ENCODE results near the gene KLHL29. TPM values are rescaled to one million over a fixed set of nuclear protein-coding genes. Genes with fewer than 3 reads are reported as not detected.
"Not testable (repeated sequence)": the region's sequence is repeated elsewhere in the genome, so short reads cannot be mapped to it uniquely, and the experiment has no call there.

Gene KLHL29
- 3.7 and 3.8 TPM in 2 replicates for total RNA-seq

DNA sequence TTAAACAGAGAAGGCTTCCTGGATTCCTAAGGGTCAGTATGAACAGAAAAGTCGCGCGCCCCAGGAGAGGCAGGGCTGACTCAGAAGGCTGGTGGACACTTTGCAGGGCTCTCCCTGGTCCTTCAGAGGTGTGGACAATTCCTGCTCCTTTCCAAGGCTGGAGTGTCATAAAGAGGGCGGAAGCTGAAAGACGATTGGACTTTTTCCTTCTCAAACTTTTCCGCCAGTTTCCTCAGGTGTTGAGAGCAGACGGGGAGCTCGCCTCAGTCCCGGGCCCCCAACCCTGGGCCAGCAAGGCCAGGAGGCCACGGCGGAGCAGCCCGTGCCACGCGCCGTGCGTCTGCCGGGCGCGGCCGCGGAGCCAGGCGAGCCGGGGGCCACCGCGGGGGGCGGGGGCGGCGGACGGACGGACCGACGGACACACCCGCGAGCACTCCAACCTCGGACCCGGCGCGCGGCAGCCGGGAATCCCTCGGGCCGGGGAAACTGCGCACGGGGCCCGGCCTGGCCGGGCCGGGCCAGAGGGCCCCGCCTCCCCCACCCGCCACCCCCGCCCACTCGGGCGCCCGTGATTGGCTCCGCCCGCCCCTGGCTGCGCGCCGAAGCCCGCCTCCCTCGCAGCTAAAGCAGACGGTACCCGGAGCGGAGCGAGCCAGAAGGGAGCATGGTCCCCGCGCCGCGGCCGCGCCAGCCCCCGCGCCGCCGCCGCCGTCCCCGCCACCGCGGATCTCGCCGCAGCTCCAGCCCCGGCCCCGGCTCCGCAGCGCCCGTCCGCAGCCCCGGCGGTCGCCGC, at the start of gene KLHL29:
KLHL29 (plus strand) TSS at position 629 of the 793 bp plus-strand sequence. CDS start 177,018 bp downstream, outside the sequence.
- H3K27ac Mint-ChIP-seq: peak within 1 kb of the TSS; percentile 79
- no peaks in the 10 kb centered on the region for H3K9me3 Mint-ChIP-seq
- DNase-seq: peak; percentile 93
- peak within 1 kb of the TSS; percentile 85 for H3K4me3 Mint-ChIP-seq
- H3K27me3 Mint-ChIP-seq: peaks cover 68% of the 10 kb centered on the region
- peaks cover 26% of the 10 kb centered on the region for H3K4me1 Mint-ChIP-seq
- intact Hi-C loops (cut with micrococcal nuclease): loop anchor here (5.0 kb wide), 1 partner anchor 53 kb away; no protein-coding TSS in a partner anchor
- peaks cover 1% of the 10 kb centered on the region for H3K36me3 Mint-ChIP-seq (ENCODE audit: low read depth)

DNA sequence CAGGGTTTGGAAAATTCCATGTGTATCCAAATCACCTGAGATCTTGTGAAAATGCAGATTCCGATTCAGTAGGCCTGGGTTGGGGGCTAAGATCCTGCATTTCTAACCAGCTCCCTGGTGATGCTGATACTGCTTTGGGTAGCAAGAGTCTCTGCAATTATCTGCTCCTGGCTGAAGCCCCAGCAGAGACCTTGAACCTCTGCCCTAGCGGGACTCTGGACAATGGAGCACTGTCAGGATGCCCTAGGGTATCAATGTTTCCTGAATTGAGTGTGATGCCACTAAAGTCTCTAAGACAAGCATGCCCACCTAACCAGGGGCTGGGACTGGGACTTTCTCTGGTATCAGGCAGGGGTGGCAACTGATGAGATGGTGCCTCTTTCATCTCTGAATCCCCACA, 49.4 kb upstream of the KLHL29 start:
- Mint-ChIP-seq H3K9me3 (no peaks in the 10 kb centered on the region), H3K27ac (no peak overlapping the region), H3K4me1 (no peaks in the 10 kb centered on the region), H3K27me3 (peaks cover 7% of the 10 kb centered on the region), H3K4me3 (no peak overlapping the region), H3K36me3 (ENCODE audit: low read depth) (no peaks in the 10 kb centered on the region)
- intact Hi-C loops (cut with micrococcal nuclease): no loop called here
- no peak for DNase-seq

DNA sequence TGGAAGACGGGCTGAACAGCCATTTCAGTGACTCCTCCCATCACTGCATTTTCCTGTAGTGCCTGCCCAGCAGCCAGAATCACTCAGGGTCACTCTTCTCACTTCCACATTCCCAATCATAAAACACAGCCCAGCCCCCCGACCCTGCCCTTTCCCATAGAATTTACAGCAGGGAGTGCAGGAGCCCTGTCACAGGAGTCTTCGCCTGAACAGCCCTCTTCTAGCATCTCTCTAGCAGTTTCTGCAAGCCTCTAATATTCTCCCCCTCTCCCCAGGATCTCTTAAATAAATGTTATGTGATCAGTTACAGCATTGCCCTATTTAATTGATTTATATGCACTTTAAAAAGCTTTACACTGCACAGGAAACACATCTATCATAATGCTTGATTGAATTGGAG, 42.9 kb upstream of the KLHL29 start:
- no peaks in the 10 kb centered on the region for H3K9me3 Mint-ChIP-seq
- intact Hi-C loops (cut with micrococcal nuclease): no loop called here
- no peak for DNase-seq
- peaks cover 15% of the 10 kb centered on the region for H3K27me3 Mint-ChIP-seq
- H3K4me3 Mint-ChIP-seq: no peak overlapping the region
- no peaks in the 10 kb centered on the region for H3K36me3 Mint-ChIP-seq (ENCODE audit: low read depth)
- no peaks in the 10 kb centered on the region for H3K4me1 Mint-ChIP-seq
- H3K27ac Mint-ChIP-seq: no peak overlapping the region

DNA sequence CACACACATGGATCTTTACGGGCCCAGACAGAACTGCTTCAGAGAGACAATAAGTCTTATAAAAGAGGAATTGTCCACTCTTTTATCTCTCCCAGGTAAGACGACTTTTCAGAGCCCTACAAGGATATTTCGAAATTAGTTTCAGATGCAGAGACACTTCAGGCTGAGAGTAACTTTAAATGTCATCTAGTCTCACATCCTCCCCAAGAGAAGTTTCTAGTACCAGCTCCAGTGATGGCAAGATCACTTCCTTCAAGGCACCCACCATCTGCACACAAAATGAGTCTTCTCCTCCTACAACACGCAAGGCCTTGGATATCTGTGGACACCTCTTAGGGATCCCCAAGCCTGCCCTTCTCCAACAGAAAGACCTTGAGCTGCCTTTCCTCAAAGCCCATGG, 39.0 kb upstream of the KLHL29 start:
- Mint-ChIP-seq H3K4me1 (no peaks in the 10 kb centered on the region), H3K36me3 (ENCODE audit: low read depth) (no peaks in the 10 kb centered on the region), H3K27me3 (peaks cover 18% of the 10 kb centered on the region), H3K9me3 (no peaks in the 10 kb centered on the region), H3K27ac (no peak overlapping the region), H3K4me3 (no peak overlapping the region)
- DNase-seq: no peak
- intact Hi-C loops (cut with micrococcal nuclease): no loop called here

DNA sequence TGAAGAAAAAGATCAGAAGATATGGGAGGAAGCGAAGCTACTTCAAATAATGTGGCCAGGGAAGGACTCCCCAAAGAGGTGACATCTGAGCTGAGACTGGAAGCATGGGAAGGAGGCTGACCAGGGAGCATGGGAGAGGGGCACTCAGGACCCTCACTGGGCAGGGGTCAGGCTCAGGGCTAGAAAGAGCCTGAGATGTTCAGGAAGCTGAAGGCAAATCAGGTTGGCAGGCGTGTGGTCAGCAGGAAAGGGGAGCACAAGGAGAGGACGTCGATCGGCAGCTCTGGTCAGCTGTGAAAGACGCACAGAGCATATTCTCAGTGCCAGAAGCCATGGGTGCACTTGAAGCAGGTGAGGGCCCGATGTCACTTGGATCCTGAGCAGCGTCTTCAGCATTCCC, 38.2 kb upstream of the KLHL29 start:
- DNase-seq: no peak
- Mint-ChIP-seq H3K27me3 (peaks cover 16% of the 10 kb centered on the region), H3K4me3 (no peak overlapping the region), H3K36me3 (ENCODE audit: low read depth) (no peaks in the 10 kb centered on the region), H3K4me1 (no peaks in the 10 kb centered on the region), H3K27ac (no peak overlapping the region), H3K9me3 (no peaks in the 10 kb centered on the region)
- intact Hi-C loops (cut with micrococcal nuclease): no loop called here

DNA sequence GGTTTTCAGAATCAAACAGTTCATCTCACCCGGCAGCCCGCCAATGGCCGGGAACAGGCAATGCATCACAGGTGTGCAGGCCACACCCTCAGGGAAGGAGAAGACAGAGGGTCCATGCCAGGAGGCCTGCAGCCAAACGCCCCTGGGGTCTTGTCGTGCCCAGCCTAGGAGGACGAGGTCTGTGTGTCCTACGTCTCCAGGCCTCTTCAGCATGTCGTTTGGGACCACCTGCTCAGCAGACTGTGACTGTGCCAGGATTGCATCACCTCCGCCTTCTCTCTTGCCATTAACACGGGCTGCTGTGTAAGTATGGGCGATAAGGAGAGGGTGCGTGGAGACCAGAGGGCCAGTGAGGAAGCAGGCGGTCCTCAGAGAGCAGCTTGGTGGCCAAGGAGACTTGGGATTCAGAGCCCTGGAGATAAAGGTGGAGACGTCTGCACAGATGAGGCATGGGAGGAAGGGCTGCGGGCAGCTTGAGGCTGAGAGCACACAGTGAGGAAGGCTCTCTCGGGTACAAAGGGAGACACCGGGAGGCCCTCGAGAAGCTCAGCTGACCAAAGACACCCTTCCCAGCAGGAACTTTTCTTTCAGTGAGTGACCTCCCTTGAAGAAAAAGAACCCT, 37.4 kb upstream of the KLHL29 start:
- Mint-ChIP-seq H3K36me3 (ENCODE audit: low read depth) (no peaks in the 10 kb centered on the region), H3K27me3 (peaks cover 16% of the 10 kb centered on the region), H3K9me3 (no peaks in the 10 kb centered on the region), H3K27ac (no peak overlapping the region), H3K4me1 (no peaks in the 10 kb centered on the region), H3K4me3 (no peak overlapping the region)
- no peak for DNase-seq
- intact Hi-C loops (cut with micrococcal nuclease): no loop called here

DNA sequence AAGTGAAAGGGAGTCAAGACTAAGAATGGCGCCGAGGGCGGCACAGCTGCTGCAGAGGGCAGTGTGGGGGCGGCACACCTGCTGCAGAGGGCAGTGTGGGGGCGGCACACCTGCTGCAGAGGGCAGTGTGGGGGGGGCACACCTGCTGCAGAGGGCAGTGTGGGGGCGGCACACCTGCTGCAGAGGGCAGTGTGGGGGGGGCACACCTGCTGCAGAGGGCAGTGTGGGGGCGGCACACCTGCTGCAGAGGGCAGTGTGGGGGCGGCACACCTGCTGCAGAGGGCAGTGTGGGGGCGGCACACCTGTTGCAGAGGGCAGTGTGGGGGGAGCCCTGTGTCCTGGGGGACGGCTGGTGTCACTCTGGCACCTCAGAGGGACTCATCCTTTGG, 36.9 kb upstream of the KLHL29 start:
- H3K9me3 Mint-ChIP-seq; intact Hi-C loops (cut with micrococcal nuclease); H3K36me3 Mint-ChIP-seq (ENCODE audit: low read depth); H3K27ac Mint-ChIP-seq; DNase-seq; H3K4me1 Mint-ChIP-seq; H3K4me3 Mint-ChIP-seq: not testable (repeated sequence)
- peaks cover 18% of the 10 kb centered on the region for H3K27me3 Mint-ChIP-seq

DNA sequence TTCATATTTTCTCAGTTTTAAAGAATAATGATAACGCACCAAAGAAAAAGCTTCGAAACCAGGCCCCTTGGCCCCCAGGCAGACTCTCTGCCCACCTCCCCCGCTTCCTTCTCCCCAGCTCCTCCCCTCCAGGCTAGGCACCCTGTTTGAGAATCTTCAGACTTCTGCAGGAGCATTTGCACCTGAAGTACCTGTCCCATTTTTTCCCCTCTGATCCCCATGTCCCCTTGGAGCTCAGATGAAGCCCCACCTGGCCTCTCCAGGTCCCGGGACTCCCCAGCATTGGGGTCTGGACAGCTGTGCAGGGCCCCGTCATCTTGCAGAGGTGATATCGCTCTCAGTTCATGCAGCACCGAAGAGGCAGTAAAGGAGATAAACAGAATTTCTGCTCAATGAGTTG, 35.5 kb upstream of the KLHL29 start:
- H3K36me3 Mint-ChIP-seq (ENCODE audit: low read depth): no peaks in the 10 kb centered on the region
- peaks cover 22% of the 10 kb centered on the region for H3K27me3 Mint-ChIP-seq
- no peak overlapping the region for H3K27ac Mint-ChIP-seq
- no peaks in the 10 kb centered on the region for H3K4me1 Mint-ChIP-seq
- no peak overlapping the region for H3K4me3 Mint-ChIP-seq
- DNase-seq: no peak
- no peaks in the 10 kb centered on the region for H3K9me3 Mint-ChIP-seq
- intact Hi-C loops (cut with micrococcal nuclease): no loop called here

DNA sequence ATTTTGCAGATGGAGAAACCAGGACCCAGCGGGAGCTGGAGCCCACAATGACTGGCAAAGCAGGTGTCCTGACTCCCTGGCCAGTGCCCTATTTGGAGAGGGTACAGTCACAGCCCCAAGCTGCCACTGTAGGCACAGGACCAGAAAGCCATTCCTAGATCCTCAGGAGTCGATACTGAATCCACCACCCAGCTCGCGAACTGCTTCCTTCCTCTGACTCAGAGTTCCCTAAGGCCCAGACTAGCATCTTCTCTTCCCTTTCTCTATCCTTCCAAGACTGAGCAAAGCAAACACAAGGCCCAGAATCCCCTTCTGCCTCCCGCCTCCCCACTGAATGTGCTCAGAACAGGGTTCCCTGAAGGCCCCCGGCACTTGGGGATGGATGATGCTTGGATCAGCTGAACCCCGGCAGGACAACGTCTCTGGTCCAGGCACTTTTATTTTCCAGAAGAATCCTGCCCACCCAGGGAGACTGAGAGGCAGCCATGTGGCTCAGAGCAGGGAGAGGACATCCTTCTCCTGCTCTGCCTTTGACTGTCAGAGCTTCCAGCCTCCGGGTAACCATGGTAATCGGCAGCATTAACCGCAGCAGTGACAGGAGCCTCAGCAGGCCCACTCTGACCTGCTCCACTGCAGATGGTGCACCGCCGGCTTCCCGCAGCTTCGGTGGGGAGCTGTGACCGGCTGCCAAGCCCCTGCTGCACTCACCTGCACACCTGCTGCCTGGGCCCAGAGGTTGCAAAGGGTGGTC, 34.8 kb upstream of the KLHL29 start:
- Mint-ChIP-seq H3K36me3 (ENCODE audit: low read depth) (no peaks in the 10 kb centered on the region), H3K27me3 (peaks cover 21% of the 10 kb centered on the region), H3K27ac (no peak overlapping the region), H3K4me1 (no peaks in the 10 kb centered on the region), H3K9me3 (no peaks in the 10 kb centered on the region), H3K4me3 (no peak overlapping the region)
- no peak for DNase-seq
- intact Hi-C loops (cut with micrococcal nuclease): no loop called here

DNA sequence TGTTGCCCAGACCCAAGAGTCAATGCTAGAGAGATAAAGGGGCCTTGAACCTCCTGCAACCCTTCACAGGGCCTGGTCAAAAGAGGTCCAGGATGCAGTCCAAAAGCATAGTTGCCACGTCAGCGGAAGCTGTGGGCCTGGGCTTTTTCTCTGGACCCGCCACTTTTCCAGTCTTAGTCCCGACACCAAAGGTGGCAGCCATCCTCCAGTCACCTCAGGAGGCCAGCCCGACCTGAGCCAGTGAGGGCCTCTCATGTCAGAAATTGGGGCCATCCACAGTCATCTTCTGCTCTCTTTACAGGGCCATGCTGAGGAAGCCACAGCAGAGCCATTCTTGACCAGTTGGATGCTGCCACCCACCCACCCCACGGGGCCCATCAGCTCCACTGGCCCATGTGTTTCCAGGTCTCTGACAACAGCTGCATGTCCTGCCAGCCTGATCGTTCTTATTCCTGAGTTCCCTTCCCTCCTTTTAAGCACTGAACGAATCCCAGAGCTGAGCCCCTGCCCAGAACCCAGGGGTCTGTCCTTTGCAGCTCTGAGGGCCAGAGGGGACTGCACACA, 34.1 kb upstream of the KLHL29 start:
- DNase-seq: no peak
- H3K27me3 Mint-ChIP-seq: peaks cover 22% of the 10 kb centered on the region
- no peaks in the 10 kb centered on the region for H3K36me3 Mint-ChIP-seq (ENCODE audit: low read depth)
- no peak overlapping the region for H3K4me3 Mint-ChIP-seq
- no peak overlapping the region for H3K27ac Mint-ChIP-seq
- H3K4me1 Mint-ChIP-seq: no peaks in the 10 kb centered on the region
- no peaks in the 10 kb centered on the region for H3K9me3 Mint-ChIP-seq
- intact Hi-C loops (cut with micrococcal nuclease): loop anchor here (1.0 kb wide), 1 partner anchor 152 kb away; no protein-coding TSS in a partner anchor

DNA sequence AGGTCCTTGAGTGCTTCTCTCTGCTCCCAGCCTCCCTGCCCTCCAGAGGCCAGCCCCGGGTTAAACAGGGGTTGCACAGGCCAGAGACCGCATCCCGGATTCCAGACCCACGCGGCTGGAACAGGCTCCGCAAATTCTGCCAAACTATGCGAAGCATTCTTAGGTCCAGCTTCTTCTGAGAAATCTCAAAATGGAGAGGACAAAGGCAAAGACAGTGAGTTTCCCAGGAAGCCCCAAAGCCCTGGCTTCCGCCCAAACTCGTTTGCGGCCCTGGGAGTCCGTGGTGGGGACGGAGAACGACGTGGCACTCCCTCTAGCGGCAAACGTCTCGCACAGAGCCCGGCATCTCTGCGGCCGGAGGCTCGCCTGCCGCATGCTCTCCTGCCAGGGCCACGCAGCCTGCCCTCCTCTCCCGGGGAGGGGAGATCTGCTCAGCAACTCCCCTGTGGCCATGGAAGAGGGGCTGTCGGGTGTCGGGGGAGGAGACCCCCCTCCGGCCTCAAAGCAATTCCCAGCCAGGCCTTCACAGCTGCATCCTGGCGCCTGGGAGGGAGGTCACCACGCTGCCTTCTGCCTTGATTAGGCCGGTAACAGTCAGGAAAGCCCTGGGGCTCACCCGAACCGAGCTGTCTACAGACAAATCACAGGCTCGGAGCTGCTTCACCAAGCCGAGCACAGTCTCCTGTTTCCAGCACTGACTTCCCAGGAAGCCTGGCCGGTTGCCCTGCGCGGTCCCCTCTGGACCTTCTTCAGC, 33.4 kb upstream of the KLHL29 start:
- H3K27ac Mint-ChIP-seq: no peak overlapping the region
- peaks cover 22% of the 10 kb centered on the region for H3K27me3 Mint-ChIP-seq
- no peaks in the 10 kb centered on the region for H3K4me1 Mint-ChIP-seq
- DNase-seq: peak; percentile 86
- H3K4me3 Mint-ChIP-seq: no peak overlapping the region
- intact Hi-C loops (cut with micrococcal nuclease): loop anchor here (1.0 kb wide), 1 partner anchor 152 kb away; no protein-coding TSS in a partner anchor
- H3K36me3 Mint-ChIP-seq (ENCODE audit: low read depth): no peaks in the 10 kb centered on the region
- no peaks in the 10 kb centered on the region for H3K9me3 Mint-ChIP-seq

DNA sequence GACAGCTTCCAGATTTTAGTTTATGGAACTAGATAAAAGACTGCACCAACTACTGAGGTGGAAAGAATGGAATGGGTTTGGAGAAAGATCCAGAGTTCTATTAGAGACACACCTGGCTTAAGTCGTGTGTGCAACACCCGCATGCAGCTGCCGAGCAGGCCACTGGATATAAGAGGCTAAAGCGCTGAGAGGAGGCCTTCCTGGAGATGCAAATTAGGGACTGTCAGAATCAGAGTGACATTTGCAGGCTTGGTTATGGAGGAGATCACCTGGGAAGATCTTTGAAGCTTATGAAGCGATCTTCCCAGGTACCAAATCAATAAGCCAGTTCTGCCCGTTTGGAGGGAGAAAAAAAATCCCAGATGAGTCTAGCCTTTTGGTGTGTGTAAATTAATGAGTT, 30.4 kb upstream of the KLHL29 start:
- Mint-ChIP-seq H3K27me3 (peaks cover 29% of the 10 kb centered on the region), H3K27ac (no peak overlapping the region), H3K4me1 (no peaks in the 10 kb centered on the region), H3K9me3 (no peaks in the 10 kb centered on the region), H3K4me3 (no peak overlapping the region), H3K36me3 (ENCODE audit: low read depth) (no peaks in the 10 kb centered on the region)
- intact Hi-C loops (cut with micrococcal nuclease): no loop called here
- DNase-seq: no peak

DNA sequence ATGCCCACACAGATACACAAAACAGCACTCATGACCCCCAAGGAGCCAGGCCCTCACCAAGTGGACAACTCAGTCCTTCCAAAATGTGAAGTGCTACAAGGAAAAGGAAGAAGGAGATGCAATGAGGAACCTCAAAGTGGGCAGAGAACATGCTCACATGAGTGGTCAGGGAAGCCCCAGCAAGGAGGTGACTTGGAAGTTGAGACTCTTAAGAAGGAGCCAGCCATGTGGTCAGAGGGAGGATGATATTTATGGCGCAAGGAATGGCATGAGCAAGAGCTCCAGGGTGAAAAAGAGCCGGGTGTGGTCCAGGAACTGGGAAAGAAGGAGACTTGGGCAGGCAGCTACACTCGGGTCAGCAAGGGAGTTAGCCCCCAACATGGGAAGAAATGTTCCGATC, 30.0 kb upstream of the KLHL29 start:
- no peaks in the 10 kb centered on the region for H3K9me3 Mint-ChIP-seq
- no peak overlapping the region for H3K4me3 Mint-ChIP-seq
- no peaks in the 10 kb centered on the region for H3K36me3 Mint-ChIP-seq (ENCODE audit: low read depth)
- H3K27ac Mint-ChIP-seq: no peak overlapping the region
- no peaks in the 10 kb centered on the region for H3K4me1 Mint-ChIP-seq
- intact Hi-C loops (cut with micrococcal nuclease): no loop called here
- no peak for DNase-seq
- peaks cover 28% of the 10 kb centered on the region for H3K27me3 Mint-ChIP-seq

Data from activated CD4-positive, alpha-beta T cell treated with anti-CD3 and anti-CD28 coated beads, Interleukin-2, amount 10 ng/mL, durations not matched to agents 24 days and 14 days (primary cell).